HepG2 (cell line): ENCODE measurements around the gene ACOXL. TPM values are rescaled to one million over a fixed set of nuclear protein-coding genes. Genes with fewer than 3 reads are reported as not detected.

Experiments used
- ATAC-seq: fragments of 200-7000 bp; cut with Tn5 transposase; 3 replicates; pipeline ENCODE4 v1.9.1; 2020; ENCODE audit warnings: mild to moderate bottlenecking, moderate library complexity
- BruUV-seq: library from RNA; stranded (reverse); fragments of 400-500 nt; replicated peaks from 2 replicates; lab custom pipeline; 2021; lab: Mats Ljungman, UMichigan
- CTCF ChIA-PET: fragments of 300-600 bp; formaldehyde crosslinking; extraction: SDS; loops from one replicate; lab custom pipeline; 2021; ENCODE audit warnings: low total read pairs, inconsistent platforms, low intra/inter-chr PET ratio; lab: Yijun Ruan, JAX
- POLR2A ChIA-PET: fragments of 350-600 bp; sonication (Branson Sonifier 250); formaldehyde crosslinking; loops from one replicate; lab custom pipeline; 2020; ENCODE audit warnings: antibody characterized with exemption, inconsistent platforms; lab: Yijun Ruan, JAX
- DNase-seq: peaks from one replicate; pipeline ENCODE4 v3.0.0-alpha.2; 2015; ENCODE audit warnings: low spot score
- FAIRE-seq: peaks from 3 replicates; lab custom pipeline; 2011; peaks lifted over from hg19 to GRCh38; lab: Jason Lieb, UNC
- H2AFZ ChIP-seq: one replicate; pipeline ENCODE4 v1.6.1; 2011; ENCODE audit warnings: low read length, inconsistent platforms
- H3K27ac ChIP-seq: fragments of 300-600 bp; 3 replicates; pipeline ENCODE4 v1.8.0; 2011; ENCODE audit warnings: mixed run types, mild to moderate bottlenecking, mixed read lengths, low read length, inconsistent platforms; ENCODE audit not compliant: insufficient read depth; ENCODE audit errors: extremely low read length
- H3K27me3 ChIP-seq, 2 experiments: fragments of 200-600 bp in 1 of 2; 2 replicates in 1 of 2; 3 replicates in 1 of 2; pipeline versions ENCODE4 v1.6.0 to v1.8.0; 2011; ENCODE audit warnings: low read length in 2 of 2, mild to moderate bottlenecking in 2 of 2, moderate library complexity in 2 of 2, inconsistent platforms in 1 of 2; ENCODE audit not compliant: insufficient read depth in 2 of 2, control insufficient read depth in 1 of 2
- H3K36me3 ChIP-seq, 2 experiments: fragments of 200-600 bp in 1 of 2; replicated peaks in 1 of 2; 2 replicates in 1 of 2; 3 replicates in 1 of 2; pipeline versions ENCODE4 v1.5.1 to v1.8.0; 2011; ENCODE audit warnings: low read length in 2 of 2, inconsistent platforms in 1 of 2; ENCODE audit not compliant: insufficient read depth in 2 of 2, control insufficient read depth in 1 of 2
- H3K4me1 ChIP-seq: 2 replicates; pipeline ENCODE4 v1.5.1; 2012; ENCODE audit warnings: low read length, inconsistent platforms; ENCODE audit not compliant: insufficient read depth
- H3K4me2 ChIP-seq: 2 replicates; pipeline ENCODE4 v1.6.0; 2011; ENCODE audit warnings: low read depth, low read length, inconsistent platforms
- H3K4me3 ChIP-seq, 3 experiments: fragments of 200-600 bp in 1 of 3; sonication (generic), shearing (Covaris generic) in 1 of 3; replicated peaks in 1 of 3; 2 replicates each; pipeline ENCODE4 v1.5.1; 2011 to 2016; ENCODE audit warnings: low read length in 3 of 3, inconsistent platforms in 2 of 3, low read depth in 2 of 3, mild to moderate bottlenecking in 2 of 3, control low read depth in 1 of 3, mixed read lengths in 1 of 3; ENCODE audit not compliant: insufficient read depth in 1 of 3
- H3K79me2 ChIP-seq: one replicate; pipeline ENCODE4 v1.6.1; 2011; ENCODE audit warnings: low read length, inconsistent platforms; ENCODE audit not compliant: insufficient read depth
- H3K9ac ChIP-seq: 2 replicates; pipeline ENCODE4 v1.6.0; 2011; ENCODE audit warnings: mild to moderate bottlenecking, low read depth, low read length, inconsistent platforms; ENCODE audit not compliant: insufficient read depth
- H3K9me3 ChIP-seq: 2 replicates; pipeline ENCODE4 v1.5.1; 2012; ENCODE audit warnings: mild to moderate bottlenecking, low read length
- H4K20me1 ChIP-seq: 2 replicates; pipeline ENCODE4 v1.6.0; 2011; ENCODE audit warnings: inconsistent platforms, mild to moderate bottlenecking, low read length, moderate library complexity; ENCODE audit not compliant: insufficient read depth
- BATF2 ChIP-seq: sonication (generic); formaldehyde crosslinking; IDR thresholded peaks from 2 replicates; pipeline ENCODE4 v1.8.0; 2022; ENCODE audit warnings: mild to moderate bottlenecking, missing genetic modification reagents, moderate library complexity
- CBX1 ChIP-seq: IDR thresholded peaks from one replicate; pipeline ENCODE4 v1.6.1; 2016; ENCODE audit warnings: antibody characterized with exemption, low read depth
- CEBPB ChIP-seq: IDR thresholded peaks from 2 replicates; pipeline ENCODE4 v1.6.1; 2011; ENCODE audit warnings: low read depth, low read length, improper control_type of control experiment, borderline replicate concordance
- CEBPG ChIP-seq: IDR thresholded peaks from 2 replicates; pipeline ENCODE4 v1.6.1; 2016
- CERS6 ChIP-seq: sonication (generic); formaldehyde crosslinking; IDR thresholded peaks from 2 replicates; pipeline ENCODE4 v1.5.0; 2020; ENCODE audit warnings: missing genetic modification reagents
- EHMT2 ChIP-seq: fragments of 200-600 bp; sonication (generic); IDR thresholded peaks from 2 replicates; pipeline ENCODE4 v1.7.0; 2017; ENCODE audit warnings: antibody characterized with exemption, low read depth, low read length, borderline replicate concordance
- FLYWCH1 ChIP-seq: sonication (generic); formaldehyde crosslinking; IDR thresholded peaks from 2 replicates; pipeline ENCODE4 v1.8.1; 2023; ENCODE audit warnings: mild to moderate bottlenecking, missing genetic modification reagents
- FOXA1 ChIP-seq, 2 experiments: fragments of 450-650 bp in 1 of 2; sonication (generic) in 1 of 2; formaldehyde crosslinking in 1 of 2; IDR thresholded peaks; 2 replicates each; pipeline versions ENCODE4 v1.4.0 to v1.6.1; 2016 to 2020; ENCODE audit warnings: missing genetic modification reagents in 1 of 2
- GPN1 ChIP-seq: sonication (generic); formaldehyde crosslinking; IDR thresholded peaks from 2 replicates; pipeline ENCODE4 v1.5.1; 2020; ENCODE audit warnings: missing genetic modification reagents, borderline replicate concordance
- HNRNPK ChIP-seq: fragments of 200-400 bp; formaldehyde crosslinking; IDR thresholded peaks from 2 replicates; pipeline ENCODE4 v1.6.1; 2018; ENCODE audit warnings: low read length, low read depth, moderate library complexity, mild to moderate bottlenecking; ENCODE audit not compliant: poor library complexity, severe bottlenecking
- YEATS4 ChIP-seq: sonication (generic); formaldehyde crosslinking; IDR thresholded peaks from 2 replicates; pipeline ENCODE4 v1.4.0; 2020; ENCODE audit warnings: missing genetic modification reagents, borderline replicate concordance
- ZNF513 ChIP-seq: sonication (generic); formaldehyde crosslinking; conservative IDR thresholded peaks from 2 replicates; pipeline ENCODE4 v1.5.0; 2020; ENCODE audit warnings: missing genetic modification reagents
- ZNF589 ChIP-seq: sonication (generic); formaldehyde crosslinking; conservative IDR thresholded peaks from 2 replicates; pipeline ENCODE4 v1.8.0; 2022; ENCODE audit warnings: mild to moderate bottlenecking, moderate library complexity, missing genetic modification reagents
- ZNF713 ChIP-seq: sonication (generic); formaldehyde crosslinking; IDR thresholded peaks from 2 replicates; pipeline ENCODE4 v1.4.0; 2020; ENCODE audit warnings: mild to moderate bottlenecking, missing genetic modification reagents
- WGBS: methylation state at CpG from one replicate; pipeline ENCODE4 v1.1.6; 2017; ENCODE audit warnings: low lambda C conversion rate; 5-methylcytosine and 5-hydroxymethylcytosine counted together
- in situ Hi-C: cut with HindIII; loops from 2 replicates; pipeline ENCODE4 v1.10.0; 2017; ENCODE audit warnings: low pct_unique_long_range_greater_than_20kb; ENCODE audit not compliant: extremely low pct_ligation_motif_present
- intact Hi-C: fragments of 100-400 bp; cut with micrococcal nuclease; formaldehyde crosslinking; loops from one replicate; pipeline ENCODE4 v1.10.0; 2022; ENCODE audit not compliant: unreplicated experiment
- polyA plus RNA-seq, 8 experiments: library from polyadenylated mRNA; depleted of rRNA in 3 of 8; stranded (reverse) in 7 of 8; unstranded in 1 of 8; fragments of >200 nt; fragmentation: Illumina TruSeq in 4 of 8; extraction: Trizol in 4 of 8; gene quantifications; 2 replicates each; pipeline versions ENCODE4 v1.2.1 to v1.2.3, GENCODE V29; 2011 to 2016; ENCODE audit warnings: low read depth in 4 of 8, missing spikeins in 1 of 8, mixed read lengths in 1 of 8; ENCODE audit not compliant: insufficient read depth in 1 of 8
- total RNA-seq, 5 experiments: library from RNA; depleted of rRNA; stranded (reverse); fragments of >200 nt; fragmentation: Illumina TruSeq; extraction: Trizol; gene quantifications; 2 replicates each; pipeline ENCODE4 v1.2.3, GENCODE V29; 2016; ENCODE audit warnings: low read depth in 1 of 5

Gene ACOXL
- total and polyA plus RNA-seq, 2 of the 13 experiments (the other 11 are each of a cell fraction or from before 2014, with no cell fraction given), result not detected

GRCh38 chr2:110731064-110731463 is 1.3 kb upstream of the ACOXL start (continued):
- TF ChIP-seq ZNF589 (CRISPR knock-in tag), result no peak
- TF ChIP-seq, all 625 proteins: peak for 0

GRCh38 chr2:110735366-110735765 is 3.0 kb downstream of the ACOXL start:
- intact Hi-C loops (no loop called here), in situ Hi-C loops (no loop called here)
- H4K20me1 ChIP-seq, result no peaks in the 10 kb centered on the region; the same call in 1 of the 2 replicates
- TF ChIP-seq CERS6 (CRISPR knock-in tag) (no peak), FLYWCH1 (CRISPR knock-in tag) (no peak), CEBPG (peak; percentile 53), CBX1 (no peak), ZNF713 (no peak), ZNF513 (no peak), GPN1 (CRISPR knock-in tag) (no peak), FOXA1 (IDR thresholded peaks at IDR 0.05) (no peak), FOXA1 (CRISPR knock-in tag; IDR thresholded peaks at IDR 0.05) (peak; percentile 48), BATF2 (CRISPR knock-in tag) (no peak), CEBPB (peak; percentile 75; the same call in 1 of the 2 replicates), EHMT2 (no peak), HNRNPK (no peak), YEATS4 (CRISPR knock-in tag) (no peak)
- H3K4me1 ChIP-seq, result no peaks in the 10 kb centered on the region
- WGBS, result 15% methylated on average over 4 of the region's 4 CpGs
- DNase-seq, result no peak
- no peak overlapping the region for H2AFZ ChIP-seq
- no peaks in the 10 kb centered on the region for H3K9me3 ChIP-seq
- ATAC-seq, result peak; percentile 57
- H3K4me2 ChIP-seq, result no peak overlapping the region
- no peaks in the 10 kb centered on the region for H3K36me3 ChIP-seq
- ChIA-PET POLR2A (interaction anchor here (0.6 kb wide), 1 partner anchor 16 kb away, joined by 4 read pairs; no protein-coding TSS in a partner anchor), CTCF (no interaction called here)
- BruUV-seq, result no TSS peak
- no peak for FAIRE-seq
- no peaks in the 10 kb centered on the region for H3K79me2 ChIP-seq
- H3K9ac ChIP-seq, result no peak overlapping the region
- H3K4me3 ChIP-seq, result no peak overlapping the region
- H3K27ac ChIP-seq, result no peak overlapping the region
- H3K27me3 ChIP-seq, result peaks cover 13 to 65% of the 10 kb centered on the region in 2 experiments; a peak in 4 of 5 replicates
